ENCODE results near the gene CLDN14. TPM values are rescaled to one million over a fixed set of nuclear protein-coding genes. Genes with fewer than 3 reads are reported as not detected.

Gene CLDN14
- total RNA-seq, 1 experiment from 2014 or later: not detected

- no CpG with 5 or more reads among the region's 1 CpG for WGBS (ENCODE audit: extremely low coverage, insufficient read length, low lambda C conversion rate)
- H3T11ph ChIP-seq (ENCODE audit: low read length): no peak overlapping the region
Measured at GRCh38 chr21:36513430-36513829, 33.5 kb upstream of the CLDN14 start.

More at GRCh38 chr21:36513430-36513829, 33.5 kb upstream of the CLDN14 start:
- Histone ChIP-seq H3K79me1 (ENCODE audit: insufficient read depth, low read depth, low read length, poor library complexity, severe bottlenecking) (no peaks in the 10 kb centered on the region), H2BK15ac (ENCODE audit: low read depth, low read length) (no peak overlapping the region), H3K4me2 (ENCODE audit: insufficient read depth, insufficient read length, low read length) (no peak overlapping the region), H3K9me3 (ENCODE audit: control insufficient read depth, low read depth, low read length) (no peaks in the 10 kb centered on the region), H2AK5ac (ENCODE audit: insufficient read length, low read length) (no peak overlapping the region), H3K79me2 (ENCODE audit: insufficient read depth, low read length) (no peaks in the 10 kb centered on the region), H4K91ac (ENCODE audit: insufficient read length, low read depth, low read length) (no peak overlapping the region), H3K23ac (ENCODE audit: insufficient read length, low read depth, low read length) (no peak overlapping the region), H2BK12ac (ENCODE audit: insufficient read length, low read depth, low read length) (no peak overlapping the region), H2BK20ac (ENCODE audit: low read depth, low read length, poor library complexity, severe bottlenecking) (no peak overlapping the region), H3K14ac (ENCODE audit: insufficient read depth, low read length) (no peak overlapping the region), H3K56ac (ENCODE audit: insufficient read length, low read depth, low read length) (no peak overlapping the region), H3K27me3 (ENCODE audit: insufficient read depth, low read length) (no peaks in the 10 kb centered on the region), H3K4ac (ENCODE audit: low read depth, low read length) (no peak overlapping the region), H2AFZ (ENCODE audit: low read length) (no peak overlapping the region), H3K23me2 (ENCODE audit: insufficient read length, low read depth, low read length, poor library complexity, severe bottlenecking) (no peaks in the 10 kb centered on the region), H3K9ac (ENCODE audit: extremely low read depth, insufficient read length, low read length) (no peak overlapping the region), H2BK120ac (ENCODE audit: low read depth, low read length, poor library complexity, severe bottlenecking) (no peak overlapping the region), H4K20me1 (ENCODE audit: control insufficient read depth, insufficient read depth, insufficient read length) (no peaks in the 10 kb centered on the region), H4K5ac (ENCODE audit: insufficient read length, low read depth, low read length) (no peak overlapping the region), H3K27ac (ENCODE audit: insufficient read length, low read depth, low read length) (no peak overlapping the region), H3K4me1 (ENCODE audit: insufficient read depth, low read length) (no peaks in the 10 kb centered on the region), H4K8ac (replicated peaks; ENCODE audit: insufficient read length, low read depth, low read length) (no peak overlapping the region), H3K18ac (ENCODE audit: insufficient read length, low read depth, low read length) (no peak overlapping the region), H2BK5ac (ENCODE audit: insufficient read length, low read length) (no peak overlapping the region)
- no peak for TF ChIP-seq CTCF (conservative IDR thresholded peaks at IDR 0.05)
- no peaks in the 10 kb centered on the region; a peak in 1 of 7 replicates for H3K36me3 Mint-ChIP-seq (ENCODE audit: insufficient read depth in 1 of 3, low read depth in 3 of 3)
- no peaks in the 10 kb centered on the region; a peak in 2 of 5 replicates for H3K9me3 Mint-ChIP-seq
- peaks cover 7% of the 10 kb centered on the region for H3K27me3 Mint-ChIP-seq (ENCODE audit: low read depth)
- no peak overlapping the region; a peak in 1 of 5 replicates for H3K4me3 Mint-ChIP-seq
- H3K4me1 Mint-ChIP-seq: peaks cover 0 to 12% of the 10 kb centered on the region in 2 experiments; a peak in 2 of 4 replicates
- no peak overlapping the region for H3K27ac Mint-ChIP-seq
- no peak for DNase-seq

Measured in H9 (cell line).